RWPE2 (cell line): ENCODE data around the gene PRSS38.

ENCODE experiments used
- ATAC-seq: fragments of 200-7000 bp; cut with Tn5 transposase; 3 replicates; pipeline ENCODE4 v1.9.1; 2021; ENCODE audit warnings: low read depth
- DNase-seq: peaks from one replicate; pipeline ENCODE4 v3.0.0-alpha.2; 2020; ENCODE audit warnings: low spot score
- H3K27ac ChIP-seq: fragments of 450-650 bp; 2 replicates; pipeline ENCODE4 v1.5.1; 2017; ENCODE audit warnings: mild to moderate bottlenecking; ENCODE audit not compliant: poor library complexity, severe bottlenecking
- H3K27me3 ChIP-seq: fragments of 250-450 bp; sonication (Bioruptor Pico); 2 replicates; pipeline ENCODE4 v1.5.1; 2021; ENCODE audit warnings: mild to moderate bottlenecking, moderate library complexity; ENCODE audit not compliant: insufficient read depth, poor library complexity, severe bottlenecking
- H3K36me3 ChIP-seq: fragments of 250-450 bp; sonication (Bioruptor Pico); 2 replicates; pipeline ENCODE4 v1.5.1; 2020; ENCODE audit warnings: low read depth, mild to moderate bottlenecking, moderate library complexity
- H3K4me1 ChIP-seq: fragments of 250-450 bp; sonication (Bioruptor Pico); 2 replicates; pipeline ENCODE4 v1.5.1; 2021; ENCODE audit warnings: mild to moderate bottlenecking, moderate library complexity; ENCODE audit not compliant: insufficient read depth, poor library complexity, severe bottlenecking
- H3K4me3 ChIP-seq: fragments of 250-450 bp; sonication (Bioruptor Pico); 2 replicates; pipeline ENCODE4 v1.5.1; 2021; ENCODE audit warnings: mild to moderate bottlenecking, moderate library complexity; ENCODE audit not compliant: severe bottlenecking
- H3K9me3 ChIP-seq: fragments of 250-450 bp; sonication (Bioruptor Pico); 2 replicates; pipeline ENCODE4 v1.5.1; 2021; ENCODE audit warnings: mild to moderate bottlenecking, moderate library complexity; ENCODE audit not compliant: severe bottlenecking
- TF ChIP-seq, protein P1 (sequence below): fragments of 450-650 bp; IDR thresholded peaks from one replicate; pipeline ENCODE4 v1.5.1; 2017; ENCODE audit warnings: mild to moderate bottlenecking, moderate library complexity; ENCODE audit not compliant: poor library complexity, severe bottlenecking

Gene PRSS38

GRCh38 chr1:227816750-227817446 is 1.4 kb downstream of the PRSS38 start:
- Histone ChIP-seq H3K4me3 (no peak overlapping the region), H3K27me3 (no peaks in the 10 kb centered on the region), H3K9me3 (no peaks in the 10 kb centered on the region), H3K27ac (no peak overlapping the region), H3K36me3 (no peaks in the 10 kb centered on the region), H3K4me1 (no peaks in the 10 kb centered on the region)
- no peak for DNase-seq
- TF ChIP-seq, protein P1, sequence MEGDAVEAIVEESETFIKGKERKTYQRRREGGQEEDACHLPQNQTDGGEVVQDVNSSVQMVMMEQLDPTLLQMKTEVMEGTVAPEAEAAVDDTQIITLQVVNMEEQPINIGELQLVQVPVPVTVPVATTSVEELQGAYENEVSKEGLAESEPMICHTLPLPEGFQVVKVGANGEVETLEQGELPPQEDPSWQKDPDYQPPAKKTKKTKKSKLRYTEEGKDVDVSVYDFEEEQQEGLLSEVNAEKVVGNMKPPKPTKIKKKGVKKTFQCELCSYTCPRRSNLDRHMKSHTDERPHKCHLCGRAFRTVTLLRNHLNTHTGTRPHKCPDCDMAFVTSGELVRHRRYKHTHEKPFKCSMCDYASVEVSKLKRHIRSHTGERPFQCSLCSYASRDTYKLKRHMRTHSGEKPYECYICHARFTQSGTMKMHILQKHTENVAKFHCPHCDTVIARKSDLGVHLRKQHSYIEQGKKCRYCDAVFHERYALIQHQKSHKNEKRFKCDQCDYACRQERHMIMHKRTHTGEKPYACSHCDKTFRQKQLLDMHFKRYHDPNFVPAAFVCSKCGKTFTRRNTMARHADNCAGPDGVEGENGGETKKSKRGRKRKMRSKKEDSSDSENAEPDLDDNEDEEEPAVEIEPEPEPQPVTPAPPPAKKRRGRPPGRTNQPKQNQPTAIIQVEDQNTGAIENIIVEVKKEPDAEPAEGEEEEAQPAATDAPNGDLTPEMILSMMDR: no peak
- ATAC-seq: no peak

DNA sequence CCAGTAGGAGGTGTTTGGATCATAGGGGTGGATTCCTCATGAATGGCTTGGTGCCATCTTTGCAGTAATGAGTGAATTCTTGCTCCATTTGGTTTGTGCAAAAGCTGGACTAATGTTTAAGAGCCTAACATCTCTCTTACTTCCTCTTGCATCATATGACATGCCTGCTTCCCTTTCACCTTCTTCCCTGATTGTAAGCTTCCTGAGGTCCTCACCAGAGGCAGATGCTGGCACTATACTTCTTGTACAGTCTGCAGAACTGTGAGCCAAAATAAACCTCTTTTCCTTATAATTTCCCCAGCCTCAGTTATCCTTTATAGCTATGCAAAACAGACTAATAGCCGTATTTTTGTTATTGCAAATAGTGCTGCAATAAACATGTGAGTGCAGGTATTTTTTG is 8.1 kb downstream of the PRSS38 start:
- TF ChIP-seq, protein P1: no peak
- Histone ChIP-seq H3K4me1 (no peaks in the 10 kb centered on the region), H3K9me3 (no peaks in the 10 kb centered on the region), H3K36me3 (no peaks in the 10 kb centered on the region), H3K27me3 (no peaks in the 10 kb centered on the region), H3K27ac (no peak overlapping the region), H3K4me3 (no peak overlapping the region)
- DNase-seq (no peak), ATAC-seq (no peak)

DNA sequence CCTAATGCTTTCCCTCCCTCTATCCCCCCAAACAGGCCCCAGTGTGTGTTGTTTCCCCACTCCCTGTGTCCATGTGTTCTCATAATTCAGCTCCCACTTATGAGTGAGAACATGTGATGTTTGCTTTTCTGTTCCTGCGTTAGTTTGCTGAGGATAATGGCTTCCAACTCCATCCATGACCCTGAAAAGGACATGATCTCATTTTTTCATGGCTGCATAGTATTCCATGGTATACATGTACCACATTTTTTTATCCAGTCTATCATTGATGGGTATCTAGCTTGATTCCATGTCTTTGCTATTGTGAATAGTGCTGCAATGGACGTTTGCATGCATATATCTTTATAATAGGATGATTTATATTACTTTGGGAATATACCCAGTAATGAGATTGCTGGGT is 8.7 kb downstream of the PRSS38 start:
- H3K9me3 ChIP-seq: no peaks in the 10 kb centered on the region
- H3K27ac ChIP-seq: no peak overlapping the region
- no peaks in the 10 kb centered on the region for H3K4me1 ChIP-seq
- H3K36me3 ChIP-seq: no peaks in the 10 kb centered on the region
- H3K27me3 ChIP-seq: no peaks in the 10 kb centered on the region
- no peak overlapping the region for H3K4me3 ChIP-seq
- DNase-seq: no peak
- no peak for ATAC-seq
- TF ChIP-seq, protein P1: no peak

DNA sequence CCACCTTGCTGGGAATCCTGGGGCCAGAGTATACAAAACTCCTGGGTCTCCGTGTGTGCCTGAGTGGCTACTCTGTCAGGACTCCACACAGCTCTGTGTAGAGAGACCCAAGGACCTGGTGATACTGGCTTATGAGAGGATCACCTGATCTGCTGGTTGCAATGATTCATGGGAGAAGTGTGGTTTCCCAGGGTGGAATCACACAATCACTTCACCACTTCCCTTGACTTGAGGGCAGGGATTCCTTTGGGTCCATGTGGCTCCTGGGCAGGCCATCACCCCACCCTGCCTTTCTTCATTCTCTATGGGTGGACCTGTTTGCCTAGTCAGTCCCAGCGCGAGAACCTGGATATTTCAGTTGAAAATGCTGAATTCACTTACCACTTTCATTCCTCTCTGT is 13.3 kb downstream of the PRSS38 start:
- Histone ChIP-seq H3K9me3 (no peaks in the 10 kb centered on the region), H3K27ac (no peak overlapping the region), H3K4me3 (no peak overlapping the region), H3K4me1 (no peaks in the 10 kb centered on the region), H3K27me3 (no peaks in the 10 kb centered on the region), H3K36me3 (no peaks in the 10 kb centered on the region)
- ATAC-seq (no peak), DNase-seq (no peak)
- TF ChIP-seq, protein P1: no peak

GRCh38 chr1:227838181-227838580 is 22.7 kb downstream of the PRSS38 start:
- Histone ChIP-seq H3K9me3 (no peaks in the 10 kb centered on the region), H3K27me3 (no peaks in the 10 kb centered on the region), H3K27ac (no peak overlapping the region), H3K36me3 (no peaks in the 10 kb centered on the region), H3K4me1 (no peaks in the 10 kb centered on the region), H3K4me3 (no peak overlapping the region)
- ATAC-seq: no peak
- no peak for DNase-seq
- TF ChIP-seq, protein P1: no peak
